ENCODE data around the gene FBXL19.

DNA sequence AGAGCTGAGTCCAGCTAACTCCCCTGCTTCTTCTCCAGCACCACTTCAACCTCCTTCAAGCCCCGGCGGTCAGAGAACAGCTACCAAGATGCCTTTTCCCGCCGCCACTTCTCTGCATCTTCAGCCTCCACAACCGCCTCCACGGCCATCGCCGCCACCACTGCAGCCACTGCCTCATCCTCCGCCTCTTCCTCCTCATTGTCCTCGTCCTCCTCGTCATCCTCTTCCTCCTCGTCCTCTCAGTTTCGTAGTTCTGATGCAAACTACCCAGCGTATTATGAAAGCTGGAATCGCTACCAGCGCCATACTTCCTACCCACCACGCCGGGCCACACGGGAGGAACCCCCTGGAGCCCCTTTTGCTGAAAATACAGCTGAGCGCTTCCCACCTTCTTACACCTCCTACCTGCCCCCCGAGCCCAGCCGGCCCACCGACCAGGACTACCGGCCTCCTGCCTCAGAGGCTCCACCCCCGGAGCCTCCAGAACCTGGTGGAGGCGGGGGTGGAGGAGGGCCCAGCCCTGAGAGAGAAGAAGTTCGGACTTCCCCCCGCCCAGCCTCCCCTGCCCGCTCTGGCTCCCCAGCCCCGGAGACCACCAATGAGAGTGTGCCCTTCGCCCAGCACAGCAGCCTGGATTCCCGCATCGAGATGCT is 41.3 kb downstream of the FBXL19 start:
- TF ChIP-seq, protein P1, sequence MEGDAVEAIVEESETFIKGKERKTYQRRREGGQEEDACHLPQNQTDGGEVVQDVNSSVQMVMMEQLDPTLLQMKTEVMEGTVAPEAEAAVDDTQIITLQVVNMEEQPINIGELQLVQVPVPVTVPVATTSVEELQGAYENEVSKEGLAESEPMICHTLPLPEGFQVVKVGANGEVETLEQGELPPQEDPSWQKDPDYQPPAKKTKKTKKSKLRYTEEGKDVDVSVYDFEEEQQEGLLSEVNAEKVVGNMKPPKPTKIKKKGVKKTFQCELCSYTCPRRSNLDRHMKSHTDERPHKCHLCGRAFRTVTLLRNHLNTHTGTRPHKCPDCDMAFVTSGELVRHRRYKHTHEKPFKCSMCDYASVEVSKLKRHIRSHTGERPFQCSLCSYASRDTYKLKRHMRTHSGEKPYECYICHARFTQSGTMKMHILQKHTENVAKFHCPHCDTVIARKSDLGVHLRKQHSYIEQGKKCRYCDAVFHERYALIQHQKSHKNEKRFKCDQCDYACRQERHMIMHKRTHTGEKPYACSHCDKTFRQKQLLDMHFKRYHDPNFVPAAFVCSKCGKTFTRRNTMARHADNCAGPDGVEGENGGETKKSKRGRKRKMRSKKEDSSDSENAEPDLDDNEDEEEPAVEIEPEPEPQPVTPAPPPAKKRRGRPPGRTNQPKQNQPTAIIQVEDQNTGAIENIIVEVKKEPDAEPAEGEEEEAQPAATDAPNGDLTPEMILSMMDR (IDR thresholded peaks at IDR 0.05 in 8 of 11, conservative IDR thresholded peaks at IDR 0.05 in 3 of 11) = no peak
- TF ChIP-seq POLR2AphosphoS5 (IDR thresholded peaks at IDR 0.05) (no peak), POLR2A (IDR thresholded peaks at IDR 0.05) (no peak)
